GM21423 (cell line): ENCODE results near the gene LLGL1.

ENCODE experiments used
- ATAC-seq: cut with Tn5 transposase; IDR thresholded peaks from one replicate; pipeline ENCODE4 v1.9.1; 2021; ENCODE audit warnings: mild to moderate bottlenecking, moderate library complexity; ENCODE audit not compliant: unreplicated experiment

The LLGL1 gene

DNA sequence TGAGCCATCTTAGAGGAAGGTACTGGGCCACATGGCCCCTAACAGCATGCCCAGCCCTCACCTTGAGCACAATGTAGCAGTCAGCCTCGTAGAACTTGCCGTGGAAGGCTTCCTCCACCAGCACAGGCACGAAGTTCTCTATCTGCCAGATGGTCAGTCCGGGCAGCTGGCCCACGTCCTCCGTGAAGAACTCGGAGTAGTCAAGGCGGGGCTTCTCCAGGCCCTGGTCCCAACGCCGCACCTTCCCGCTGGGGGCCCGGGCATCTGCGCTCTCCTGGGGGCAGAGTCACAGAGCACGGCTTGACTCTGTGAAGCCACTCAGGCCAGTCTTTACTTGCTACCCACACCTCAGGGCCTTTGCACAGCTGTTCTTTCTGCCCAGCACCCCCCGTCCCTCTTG, 25.8 kb downstream of the LLGL1 start:
- no peak for ATAC-seq

DNA sequence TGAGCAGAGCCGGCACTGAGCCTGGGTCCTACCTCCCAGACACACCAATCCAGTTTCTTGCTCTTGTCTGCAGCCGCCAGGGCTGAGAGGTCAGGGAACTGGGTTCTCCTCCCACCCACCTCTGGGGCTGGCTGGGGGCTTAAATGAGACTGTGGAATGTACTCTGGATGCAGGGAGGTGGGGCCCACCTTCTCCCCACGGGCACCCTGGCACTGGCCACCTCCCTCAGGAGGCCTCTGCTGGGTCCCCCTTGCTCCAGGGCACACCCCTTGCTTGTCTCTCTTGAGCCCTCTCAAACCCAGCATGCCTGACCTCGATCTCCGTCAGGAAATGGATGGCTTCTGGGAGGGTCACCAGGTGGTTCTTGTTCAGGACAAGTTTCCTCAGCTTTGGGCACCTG, 26.7 kb downstream of the LLGL1 start:
- no peak for ATAC-seq

DNA sequence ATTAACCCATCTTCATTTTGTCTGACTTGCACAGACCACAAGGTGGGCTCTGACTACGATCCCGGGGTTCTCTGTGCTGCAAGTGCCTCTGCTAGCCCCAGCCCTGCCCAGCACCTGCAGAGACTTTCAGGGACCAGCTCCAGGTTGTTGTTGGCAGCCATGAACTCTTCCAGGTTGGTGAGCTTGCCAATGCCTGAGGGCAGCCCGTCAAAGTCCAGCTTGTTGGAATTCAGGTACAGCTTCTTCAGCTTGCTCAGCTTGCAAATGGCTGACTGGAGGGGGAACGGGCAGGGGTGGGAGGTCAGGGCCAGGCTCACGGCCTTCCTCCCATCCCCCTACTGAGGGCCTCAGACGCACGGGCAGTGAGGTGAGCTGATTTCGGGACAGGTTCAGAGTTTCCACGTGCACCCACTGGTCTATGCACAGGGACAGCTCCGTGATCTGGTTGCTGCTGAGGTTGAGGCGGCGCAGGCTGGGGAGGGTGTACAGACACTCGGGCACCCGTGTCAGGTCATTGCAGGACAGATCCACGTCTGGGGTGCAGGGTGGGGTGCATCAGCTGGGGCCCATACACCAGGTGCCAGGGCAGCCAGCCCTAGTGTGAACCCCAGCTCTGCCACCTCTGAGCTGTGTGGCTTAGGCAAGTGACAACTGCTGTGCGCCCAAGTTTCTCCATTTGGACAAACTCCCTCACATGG, 27.9 kb downstream of the LLGL1 start:
- no peak for ATAC-seq

DNA sequence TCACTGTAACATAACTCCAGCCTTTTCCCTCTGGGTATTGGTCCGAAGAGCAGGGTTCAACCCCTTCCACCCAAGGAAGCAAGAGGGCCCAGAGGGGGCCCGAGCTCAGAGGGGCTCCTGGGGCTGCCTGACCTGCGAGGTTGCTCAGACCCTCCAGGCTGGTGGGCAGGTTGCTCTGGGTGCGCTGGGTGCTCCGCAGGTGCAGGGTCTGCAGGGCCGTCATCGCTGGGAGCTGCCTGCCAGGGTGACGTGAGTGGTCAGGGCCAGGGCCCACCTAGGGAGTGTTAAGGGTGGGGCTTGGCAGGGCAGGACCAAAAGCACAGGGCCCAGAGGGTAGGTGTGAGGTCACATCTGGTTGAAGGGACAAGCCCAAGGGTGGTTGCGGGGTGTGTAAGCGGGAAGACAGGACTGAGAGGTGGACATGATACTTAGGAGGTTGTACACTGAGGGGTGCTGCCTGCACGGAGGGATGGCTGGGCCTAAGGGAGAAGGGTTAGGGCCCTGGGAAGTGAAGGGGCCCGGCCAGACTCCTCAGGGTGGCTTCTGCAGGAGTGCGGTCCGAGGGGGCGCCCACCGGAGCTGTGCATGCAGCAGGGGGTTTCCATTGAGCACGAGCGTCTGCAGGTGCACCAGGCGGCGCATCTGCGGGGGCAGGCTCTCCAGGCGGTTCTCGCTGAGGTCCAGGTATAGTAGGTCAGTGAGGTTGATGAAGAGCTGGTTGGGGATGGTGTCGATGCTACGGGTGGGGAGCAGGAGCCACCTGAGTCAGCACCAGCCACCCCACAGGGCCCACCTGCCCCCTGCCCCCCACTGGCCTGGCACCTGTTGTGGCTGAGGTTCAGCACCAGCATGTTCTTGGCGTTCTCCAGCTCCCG, 28.7 kb downstream of the LLGL1 start:
- no peak for ATAC-seq

DNA sequence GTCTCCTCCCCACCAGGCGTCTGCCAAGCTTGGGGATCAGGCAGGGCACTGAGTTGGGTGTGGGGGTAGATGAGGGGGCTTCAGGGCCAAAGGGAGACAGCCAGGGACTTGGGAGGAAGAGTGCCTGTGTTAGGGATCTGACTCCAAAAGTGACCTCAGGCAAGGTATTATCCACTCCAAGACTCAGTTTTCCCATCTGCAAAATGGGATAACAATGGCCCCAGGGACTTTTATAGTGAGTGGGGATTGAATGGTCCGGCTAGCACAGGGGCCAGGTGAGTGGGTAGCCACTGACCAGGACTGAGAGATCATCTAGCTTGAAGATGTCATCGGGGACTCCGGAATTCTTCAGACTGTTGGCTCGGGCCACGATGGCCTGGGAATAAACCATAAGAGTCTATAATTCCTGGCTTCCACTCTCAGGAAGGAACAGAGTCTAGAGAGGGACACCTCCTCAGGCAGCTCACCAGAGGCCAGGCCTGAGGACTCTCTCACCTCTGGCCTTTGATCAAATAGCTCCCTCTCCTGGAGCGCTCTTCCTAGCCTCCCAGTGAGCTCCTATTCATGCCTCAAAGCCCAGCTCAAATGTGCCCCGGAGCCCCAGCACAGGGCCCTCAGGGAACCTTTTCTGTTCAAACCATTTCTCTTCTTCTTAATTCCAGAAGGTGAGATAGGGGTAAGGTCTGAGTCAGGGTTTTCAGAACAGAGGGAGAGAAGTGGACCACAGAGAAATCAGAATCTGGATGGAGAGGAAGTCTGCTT, 29.6 kb downstream of the LLGL1 start:
- ATAC-seq: no peak

DNA sequence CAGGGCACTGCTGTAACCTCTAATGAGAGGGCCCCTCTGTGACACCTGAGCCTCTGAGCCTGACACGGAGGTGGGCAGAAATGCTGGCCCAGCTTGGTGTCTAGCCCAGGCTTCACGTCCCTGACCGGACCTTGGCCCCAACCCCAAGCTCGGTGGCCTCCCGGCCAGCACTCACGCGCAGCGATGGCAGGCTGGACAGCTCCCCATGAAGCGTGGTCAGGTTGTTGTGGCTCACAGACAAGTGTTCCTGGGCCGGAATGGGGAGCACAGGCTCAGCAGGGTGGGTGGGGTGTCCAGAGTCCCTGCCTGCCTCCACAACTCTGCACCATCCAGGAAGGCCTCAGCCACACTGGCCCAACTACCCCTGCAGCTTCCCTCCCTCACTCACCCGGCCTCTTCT, 30.9 kb downstream of the LLGL1 start:
- ATAC-seq: no peak

DNA sequence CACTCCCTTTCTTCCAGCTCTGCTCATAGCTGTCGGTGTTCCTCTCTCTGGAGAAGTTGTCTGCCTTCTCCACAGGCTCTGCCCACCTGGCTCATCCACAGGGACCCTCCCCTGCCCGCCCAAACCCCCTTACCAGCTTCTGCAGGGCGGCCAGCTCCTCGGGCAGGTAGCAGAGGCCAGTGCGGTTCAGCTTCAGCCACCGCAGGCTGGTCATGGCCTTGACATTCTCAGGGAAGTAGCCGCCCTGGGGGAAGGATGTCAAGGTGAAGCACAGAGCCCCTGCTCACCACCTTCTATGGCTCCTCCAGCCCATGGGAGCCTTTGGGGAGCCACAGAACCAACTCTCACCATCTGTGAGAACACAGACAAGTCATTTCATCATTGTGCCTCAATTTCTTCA, 31.3 kb downstream of the LLGL1 start:
- no peak for ATAC-seq

DNA sequence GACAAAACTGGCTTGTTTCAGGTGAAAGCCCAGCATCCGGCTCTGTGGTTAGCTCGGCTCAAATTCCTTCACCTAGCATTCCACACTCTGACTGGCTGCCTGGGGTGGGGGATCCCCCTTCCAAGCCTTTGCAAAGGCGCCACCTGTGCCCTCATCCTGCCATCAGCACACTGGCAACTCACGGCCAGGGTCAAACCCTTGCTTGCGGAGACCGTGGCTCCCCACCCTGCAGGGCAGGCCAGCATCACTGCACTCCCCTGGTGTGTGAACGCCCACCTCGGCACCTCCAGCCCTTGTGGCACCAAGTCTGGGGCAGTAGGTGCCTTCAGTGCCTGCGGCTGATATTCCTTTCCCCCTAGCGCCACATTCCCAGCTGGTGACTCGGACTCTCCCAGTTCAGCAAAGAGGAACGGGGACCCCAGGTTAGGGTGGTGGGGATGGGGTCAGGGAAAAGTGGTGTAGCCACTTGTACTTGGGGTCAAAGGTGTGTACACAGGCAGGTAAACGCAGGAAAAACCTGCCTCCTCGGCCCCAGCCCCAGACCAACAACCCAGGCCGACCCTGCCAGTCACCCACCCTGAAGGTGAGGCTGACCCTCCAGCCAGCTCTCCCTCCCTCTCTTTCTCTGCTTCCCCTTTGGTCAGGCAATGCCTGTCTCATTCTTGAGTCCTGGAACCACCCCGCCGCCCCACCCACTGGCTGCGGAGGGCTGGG, 32.0 kb downstream of the LLGL1 start:
- ATAC-seq: no peak

DNA sequence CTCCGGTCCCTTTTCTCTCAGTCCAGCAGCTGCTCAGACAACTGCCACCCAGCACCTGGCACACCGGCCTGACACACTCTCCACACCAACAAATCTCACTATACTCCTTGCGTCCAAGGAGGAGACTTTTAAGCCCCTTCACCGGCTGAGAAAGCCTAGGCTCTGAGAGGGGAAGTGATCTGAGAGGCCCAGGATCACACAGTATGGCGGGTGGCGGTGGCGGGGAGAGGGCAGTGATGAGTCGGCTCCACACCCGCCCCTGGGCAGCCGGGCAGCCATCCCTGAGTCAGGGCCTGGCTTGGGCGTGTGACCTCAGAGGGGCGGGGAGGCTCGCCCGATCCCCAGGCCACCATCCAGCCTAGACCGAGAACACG, 32.5 kb downstream of the LLGL1 start:
- ATAC-seq: no peak

DNA sequence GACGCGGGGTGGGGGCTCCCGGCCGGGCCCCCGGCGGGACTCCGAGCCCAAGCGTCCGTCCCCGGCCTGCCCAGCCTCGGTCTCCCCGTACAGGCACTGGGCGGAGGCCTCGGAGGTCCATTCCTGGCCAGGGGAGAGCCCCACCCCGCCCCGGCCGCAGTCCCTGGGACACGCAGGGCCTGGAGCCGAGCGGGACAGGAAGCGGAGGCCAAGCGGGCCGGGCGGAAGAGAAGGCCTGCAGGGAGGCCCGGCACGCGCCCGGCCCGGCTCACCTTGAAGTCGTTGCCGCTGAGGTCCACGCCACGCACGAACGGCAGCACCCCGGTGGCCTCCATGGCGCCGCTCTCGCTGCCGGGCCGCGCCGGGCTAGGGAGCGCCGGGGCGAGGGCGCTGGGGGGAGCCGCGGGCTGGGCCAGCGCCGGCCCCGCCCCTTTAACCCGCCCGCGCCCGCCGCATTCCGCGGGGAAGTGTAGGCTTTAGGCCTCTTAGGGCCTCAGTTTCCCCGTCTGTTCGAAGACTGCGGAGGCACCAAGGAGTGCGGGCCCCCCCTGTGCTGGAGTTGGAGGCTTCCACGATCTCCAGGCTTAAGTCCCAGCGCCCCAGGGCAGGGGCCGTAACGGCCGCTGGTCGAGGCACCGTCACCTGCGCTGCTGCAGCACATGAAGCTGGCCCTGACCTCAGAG, 33.1 kb downstream of the LLGL1 start, which contains the start of gene FLII:
TSS of gene FLII (minus strand) at position 383 of the 683 bp plus-strand sequence. CDS start at position 335, 48 bp downstream.
- ATAC-seq: peak; percentile 27

DNA sequence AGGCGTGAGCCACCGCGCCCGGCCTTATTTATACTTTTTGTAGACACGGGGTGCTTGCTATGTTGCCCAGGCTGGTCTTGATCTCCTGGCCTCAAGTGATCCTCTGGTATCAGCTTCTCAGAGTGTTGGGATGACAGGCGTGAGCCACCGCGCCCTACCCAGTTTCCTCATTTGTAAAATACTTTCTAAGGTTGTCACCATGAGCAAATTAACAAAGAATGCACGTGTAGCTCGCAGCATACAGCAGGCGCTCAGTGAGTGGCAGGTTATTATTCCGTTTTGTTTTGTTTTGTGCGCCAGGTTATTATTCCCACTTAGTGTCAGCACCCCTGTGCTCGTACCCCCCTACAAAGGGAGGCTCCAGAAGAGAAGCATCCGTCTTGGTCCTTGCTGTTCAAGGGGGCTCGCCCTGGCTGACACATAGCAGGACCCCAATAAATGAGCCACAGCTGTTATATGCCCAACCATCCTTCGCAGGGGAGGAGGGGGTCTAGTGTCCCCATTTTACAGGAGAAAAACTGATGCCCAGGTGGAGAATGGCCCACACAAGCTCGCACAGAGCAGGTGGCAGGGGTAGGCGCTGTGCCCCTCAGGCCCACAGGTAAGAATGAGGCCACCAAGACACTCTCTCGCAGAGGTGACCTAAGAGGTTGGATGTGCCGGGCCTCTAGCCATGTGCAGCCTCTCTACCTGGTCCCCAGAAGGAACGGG, 34.3 kb downstream of the LLGL1 start:
- ATAC-seq: peak; percentile 4

DNA sequence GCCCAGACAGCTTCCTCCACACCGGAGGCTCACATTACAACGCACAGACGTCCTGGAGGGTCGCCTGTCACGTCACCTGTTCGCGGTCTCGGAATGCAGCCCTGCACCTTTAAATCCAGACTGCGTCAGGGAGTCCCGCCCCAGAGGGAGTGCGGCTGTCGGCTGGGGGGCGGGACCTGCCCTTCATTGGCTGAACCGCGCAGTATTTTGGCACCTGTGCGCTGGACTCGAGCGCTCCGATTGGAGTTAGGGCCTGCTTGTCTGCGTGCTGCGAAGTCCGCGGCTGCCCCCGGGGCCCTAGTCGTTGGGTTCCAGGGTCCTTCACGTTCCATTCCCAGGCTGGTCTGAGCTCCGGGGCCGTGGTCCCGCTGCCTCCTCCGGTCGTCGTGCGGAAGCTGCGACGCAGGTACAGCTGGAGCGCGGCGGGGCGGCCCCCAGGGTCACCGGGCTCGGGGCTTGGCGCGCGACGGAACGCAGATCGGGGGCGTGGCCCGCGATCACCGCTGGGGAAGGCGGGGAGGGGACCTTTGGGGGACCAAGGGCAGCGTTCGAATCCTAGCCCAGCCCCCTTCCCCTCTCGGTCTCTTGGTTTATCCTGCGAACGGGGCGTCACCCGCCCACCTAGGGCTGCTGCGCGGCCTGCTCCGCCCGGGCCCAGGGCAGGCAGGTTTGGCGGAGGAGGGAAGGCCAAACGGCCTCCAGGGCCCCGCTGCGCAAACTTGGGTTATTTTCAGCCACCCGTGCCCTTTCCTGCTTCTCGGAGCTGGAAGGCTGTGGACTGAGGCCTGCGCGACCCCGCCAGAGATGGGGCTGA, 35.1 kb downstream of the LLGL1 start, which contains the start of gene MIEF2:
TSS of gene MIEF2 (plus strand) at position 331 of the 814 bp plus-strand sequence. CDS start 2,059 bp downstream, outside the sequence.
- ATAC-seq: peak; percentile 75

DNA sequence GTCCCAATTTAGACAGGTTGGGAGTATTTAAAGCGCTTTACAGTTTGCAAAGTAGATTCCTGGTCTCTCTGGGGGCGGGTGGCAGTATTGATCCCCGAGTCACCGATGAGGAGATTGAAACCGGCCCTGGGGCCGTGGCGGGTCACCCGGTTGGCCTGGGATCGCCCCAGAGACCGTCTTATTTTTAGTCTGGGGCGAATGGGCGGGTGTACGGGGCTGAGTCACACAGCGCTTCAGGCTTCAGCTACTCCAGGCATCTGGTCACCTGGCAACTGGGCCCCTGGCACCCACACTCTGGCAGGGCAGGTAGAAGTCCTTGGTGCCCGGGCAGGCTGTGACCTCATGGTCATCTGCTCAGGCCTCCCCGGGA, 35.7 kb downstream of the LLGL1 start:
- no peak for ATAC-seq

DNA sequence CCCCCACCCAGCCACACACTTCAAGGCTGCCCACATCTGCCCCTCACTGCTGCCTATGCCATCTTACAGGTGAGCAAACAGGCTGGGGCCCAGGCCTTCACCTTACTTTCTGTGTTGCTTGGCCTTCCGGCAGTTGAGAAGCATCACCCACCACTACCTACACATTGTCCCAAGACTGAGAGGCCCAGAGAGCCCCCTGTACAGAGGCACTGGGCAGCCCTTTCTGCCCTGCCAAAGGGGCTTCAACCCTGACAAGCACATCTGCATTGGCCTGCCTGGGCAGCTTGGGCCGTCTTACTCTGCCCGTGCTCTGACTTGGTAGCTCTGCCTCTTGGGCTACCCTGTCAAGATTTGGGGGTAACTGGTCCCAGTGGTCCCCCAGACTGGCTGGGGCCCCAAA, 36.2 kb downstream of the LLGL1 start:
- ATAC-seq: no peak

DNA sequence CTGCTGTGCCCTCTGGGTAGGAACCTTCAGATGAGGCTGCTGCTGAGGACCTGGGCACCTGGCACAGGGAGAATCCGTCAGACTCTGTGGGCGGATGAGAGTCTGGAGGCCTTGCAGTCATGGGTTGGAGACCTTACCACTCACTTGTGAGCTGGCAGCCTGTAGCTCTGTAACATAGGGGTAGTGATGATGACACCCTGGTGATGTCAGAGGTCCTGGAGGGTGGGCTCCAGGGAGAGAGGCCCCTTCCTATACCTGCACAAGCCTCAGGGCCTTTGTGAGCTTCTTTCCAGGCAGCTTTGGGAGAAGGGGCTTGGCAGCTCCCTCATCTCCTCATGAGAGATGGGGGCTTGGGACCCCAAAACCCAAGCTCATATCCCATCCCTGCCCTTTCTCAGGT, 36.7 kb downstream of the LLGL1 start:
- no peak for ATAC-seq

DNA sequence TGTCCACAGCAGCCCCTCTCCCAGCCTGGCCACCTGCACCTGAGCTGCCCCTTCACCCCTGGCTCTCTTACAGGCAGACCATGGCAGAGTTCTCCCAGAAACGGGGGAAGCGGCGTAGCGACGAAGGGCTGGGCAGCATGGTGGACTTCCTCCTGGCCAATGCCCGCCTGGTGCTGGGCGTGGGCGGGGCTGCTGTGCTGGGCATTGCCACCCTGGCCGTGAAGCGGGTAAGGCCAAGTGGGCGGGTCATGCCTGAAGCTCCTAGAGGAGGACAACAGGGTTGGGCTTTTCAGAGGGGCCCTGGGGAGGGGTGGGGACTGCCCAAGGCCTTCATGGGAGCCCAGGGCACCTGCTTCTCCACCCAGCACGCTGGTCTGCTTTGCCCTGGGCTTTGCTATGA, 37.2 kb downstream of the LLGL1 start:
- no peak for ATAC-seq

DNA sequence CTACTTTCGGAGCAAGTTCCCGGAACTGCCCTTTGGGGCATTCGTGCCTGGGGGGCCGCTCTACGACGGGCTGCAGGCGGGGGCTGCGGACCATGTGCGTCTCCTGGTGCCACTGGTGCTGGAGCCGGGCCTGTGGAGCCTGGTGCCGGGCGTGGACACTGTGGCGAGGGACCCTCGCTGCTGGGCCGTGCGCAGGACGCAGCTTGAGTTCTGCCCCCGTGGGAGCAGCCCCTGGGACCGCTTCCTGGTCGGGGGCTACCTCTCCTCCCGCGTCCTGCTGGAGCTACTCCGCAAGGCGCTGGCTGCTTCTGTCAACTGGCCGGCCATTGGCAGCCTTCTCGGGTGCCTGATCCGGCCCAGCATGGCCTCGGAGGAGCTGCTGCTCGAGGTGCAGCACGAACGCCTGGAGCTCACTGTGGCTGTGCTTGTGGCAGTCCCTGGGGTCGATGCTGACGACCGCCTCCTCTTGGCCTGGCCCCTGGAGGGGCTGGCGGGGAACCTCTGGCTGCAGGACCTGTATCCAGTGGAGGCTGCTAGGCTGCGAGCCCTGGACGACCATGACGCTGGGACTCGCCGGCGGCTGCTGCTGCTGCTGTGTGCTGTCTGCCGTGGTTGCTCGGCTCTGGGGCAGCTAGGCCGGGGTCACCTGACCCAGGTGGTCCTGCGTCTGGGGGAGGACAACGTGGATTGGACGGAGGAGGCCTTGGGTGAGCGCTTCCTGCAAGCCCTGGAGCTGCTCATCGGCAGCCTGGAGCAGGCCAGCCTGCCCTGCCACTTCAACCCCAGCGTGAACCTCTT, 38.6 kb downstream of the LLGL1 start:
- ATAC-seq: no peak

DNA sequence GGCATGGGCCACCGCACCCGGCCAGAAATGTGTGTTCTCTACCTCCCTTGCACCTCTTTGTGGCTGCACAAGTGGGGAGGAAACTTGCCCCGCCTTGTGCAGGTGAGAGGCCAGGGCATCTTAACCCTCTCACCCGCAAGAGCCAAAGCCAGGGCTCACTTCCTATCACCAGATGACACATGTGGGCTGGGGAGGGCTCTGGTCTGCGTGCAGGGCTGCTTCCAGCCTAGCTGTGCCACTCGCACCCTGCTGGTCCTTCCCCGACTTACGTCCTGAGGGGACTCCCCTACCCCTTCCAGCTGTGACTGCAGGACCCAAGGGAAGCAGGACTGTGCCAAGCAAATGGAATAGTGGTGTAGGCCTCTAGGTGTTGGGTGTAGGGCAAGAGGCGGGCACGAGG, 41.9 kb downstream of the LLGL1 start:
- ATAC-seq: no peak
